IMR-90 (cell line): ENCODE data around the gene MAGI1.

Experiments
- MAFK ChIP-seq: IDR thresholded peaks from 2 replicates; pipeline ENCODE4 v1.6.1; 2012; ENCODE audit warnings: low read depth, low read length, improper control_type of control experiment
- POLR2A ChIP-seq: IDR thresholded peaks from 2 replicates; pipeline ENCODE4 v1.6.1; 2012; ENCODE audit warnings: mild to moderate bottlenecking, low read depth, low read length
- TF ChIP-seq, protein P1 (sequence below): conservative IDR thresholded peaks from 2 replicates; pipeline ENCODE4 v1.5.1; 2012; ENCODE audit warnings: mild to moderate bottlenecking, low read depth, low read length, improper control_type of control experiment

DNA sequence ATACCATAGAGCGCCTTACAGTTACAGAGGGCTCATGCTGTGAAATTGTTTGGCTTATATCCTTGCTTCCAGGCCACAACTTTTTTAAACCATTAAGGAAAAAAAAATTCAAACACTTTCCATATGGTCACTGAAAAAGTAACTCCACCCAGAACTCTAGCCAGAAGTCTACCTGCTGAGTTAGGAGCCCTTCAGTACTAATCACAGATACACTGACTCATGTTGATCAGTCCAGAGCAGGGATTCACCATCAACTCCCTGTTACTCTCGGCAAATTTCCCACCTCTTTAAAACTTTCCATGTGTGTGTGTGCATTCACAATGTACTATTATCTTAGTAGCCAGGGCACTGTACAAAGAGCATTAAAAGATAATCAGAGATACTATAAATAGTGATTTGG is 372.8 kb downstream of the MAGI1 start:
- TF ChIP-seq, protein P1, sequence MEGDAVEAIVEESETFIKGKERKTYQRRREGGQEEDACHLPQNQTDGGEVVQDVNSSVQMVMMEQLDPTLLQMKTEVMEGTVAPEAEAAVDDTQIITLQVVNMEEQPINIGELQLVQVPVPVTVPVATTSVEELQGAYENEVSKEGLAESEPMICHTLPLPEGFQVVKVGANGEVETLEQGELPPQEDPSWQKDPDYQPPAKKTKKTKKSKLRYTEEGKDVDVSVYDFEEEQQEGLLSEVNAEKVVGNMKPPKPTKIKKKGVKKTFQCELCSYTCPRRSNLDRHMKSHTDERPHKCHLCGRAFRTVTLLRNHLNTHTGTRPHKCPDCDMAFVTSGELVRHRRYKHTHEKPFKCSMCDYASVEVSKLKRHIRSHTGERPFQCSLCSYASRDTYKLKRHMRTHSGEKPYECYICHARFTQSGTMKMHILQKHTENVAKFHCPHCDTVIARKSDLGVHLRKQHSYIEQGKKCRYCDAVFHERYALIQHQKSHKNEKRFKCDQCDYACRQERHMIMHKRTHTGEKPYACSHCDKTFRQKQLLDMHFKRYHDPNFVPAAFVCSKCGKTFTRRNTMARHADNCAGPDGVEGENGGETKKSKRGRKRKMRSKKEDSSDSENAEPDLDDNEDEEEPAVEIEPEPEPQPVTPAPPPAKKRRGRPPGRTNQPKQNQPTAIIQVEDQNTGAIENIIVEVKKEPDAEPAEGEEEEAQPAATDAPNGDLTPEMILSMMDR: no peak
- TF ChIP-seq MAFK (no peak), POLR2A (no peak)
